Measurements from ENCODE around the gene LHPP.

Gene LHPP

GRCh38 chr10:124448696-124449169 lies 12.9 kb upstream of the LHPP start:
- DNase-seq = no peak

DNA sequence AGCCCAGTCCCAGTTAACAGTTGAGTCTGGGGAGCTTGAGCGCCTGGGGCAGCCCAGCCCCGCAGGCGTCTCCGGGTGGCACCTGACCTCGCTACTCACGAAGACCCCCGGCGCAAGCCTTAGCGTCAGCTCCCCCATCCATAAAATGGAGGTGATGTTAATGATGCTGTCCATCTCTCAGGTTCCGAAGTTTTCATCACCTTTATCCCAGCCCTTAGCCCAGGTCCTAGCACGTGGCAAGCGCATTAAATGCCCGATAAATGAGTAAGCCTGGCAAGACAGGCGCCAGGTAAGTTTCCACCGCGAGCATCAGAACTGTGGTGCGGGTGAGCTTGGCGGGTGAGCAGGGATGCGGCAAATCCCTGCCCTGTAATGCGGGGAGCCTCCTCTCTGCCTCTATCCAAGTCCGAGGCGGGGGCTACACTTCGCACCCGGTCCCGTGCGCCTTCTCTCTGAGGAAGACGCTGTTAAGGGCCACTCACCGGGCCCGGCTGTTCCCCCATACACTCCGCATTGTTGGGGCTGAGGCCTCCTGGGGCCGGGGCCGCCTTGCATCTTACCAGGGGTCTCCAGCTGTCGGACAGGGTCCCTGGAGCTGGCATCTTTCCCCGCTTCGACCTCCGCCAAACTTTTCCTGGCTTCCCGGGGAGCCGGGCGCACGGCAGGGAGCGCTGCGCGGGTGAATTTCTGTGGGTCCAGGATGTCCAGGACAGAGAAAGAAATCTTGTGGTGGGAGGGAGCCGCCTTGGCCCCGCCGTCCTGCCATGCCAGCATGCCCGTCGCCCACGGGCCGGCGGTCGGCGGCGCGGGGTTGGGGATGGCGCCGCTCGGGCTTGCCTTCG lies 12.2 kb upstream of the LHPP start:
- DNase-seq = no peak

GRCh38 chr10:124450012-124450782 lies 11.4 kb upstream of the LHPP start, which contains the start of gene NKX1-2:
Gene NKX1-2 (minus strand): TSS chr10:124450035. CDS start chr10:124449943, 92 bp downstream.
- no peak for DNase-seq

DNA sequence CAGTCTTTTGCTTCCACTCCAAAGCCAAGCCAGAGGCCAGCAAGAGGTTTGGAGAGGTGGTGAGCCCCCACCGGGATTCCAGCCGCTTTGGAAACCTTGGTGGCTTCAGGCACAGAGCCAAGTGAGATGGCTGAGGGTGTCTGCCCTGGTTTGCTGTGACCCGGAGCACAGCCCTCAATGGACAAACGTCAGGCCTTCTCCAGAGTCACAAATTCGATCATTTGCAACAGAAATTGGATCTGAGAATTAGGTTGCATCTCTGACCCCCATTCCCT lies 10.9 kb upstream of the LHPP start:
- no peak for DNase-seq

- DNase-seq = no peak
Measured at GRCh38 chr10:124451276-124451675, 10.3 kb upstream of the LHPP start.

GRCh38 chr10:124453960-124454610 lies 7.5 kb upstream of the LHPP start:
- DNase-seq = no peak

DNA sequence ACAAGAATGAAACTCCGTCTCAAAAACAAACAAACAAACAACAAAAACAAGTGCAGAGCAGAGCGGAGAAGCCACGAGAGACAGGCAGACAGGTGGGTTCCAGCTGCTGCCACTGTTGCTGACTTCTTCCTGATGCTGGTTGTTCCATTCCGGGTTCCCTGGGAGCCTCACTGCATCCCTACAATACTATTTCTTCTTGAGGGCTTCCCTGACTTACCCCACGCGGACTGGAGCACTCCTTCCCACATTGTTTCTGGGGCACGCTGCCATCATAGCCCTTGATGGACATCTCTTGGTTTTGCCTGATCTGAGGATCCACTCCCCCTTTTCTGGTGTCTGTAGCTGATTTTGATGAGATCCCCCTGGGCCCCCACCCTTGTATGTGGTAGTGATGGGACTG lies 6.2 kb upstream of the LHPP start:
- DNase-seq = no peak

GRCh38 chr10:124458473-124458872 lies 3.1 kb upstream of the LHPP start:
- no peak for DNase-seq

DNA sequence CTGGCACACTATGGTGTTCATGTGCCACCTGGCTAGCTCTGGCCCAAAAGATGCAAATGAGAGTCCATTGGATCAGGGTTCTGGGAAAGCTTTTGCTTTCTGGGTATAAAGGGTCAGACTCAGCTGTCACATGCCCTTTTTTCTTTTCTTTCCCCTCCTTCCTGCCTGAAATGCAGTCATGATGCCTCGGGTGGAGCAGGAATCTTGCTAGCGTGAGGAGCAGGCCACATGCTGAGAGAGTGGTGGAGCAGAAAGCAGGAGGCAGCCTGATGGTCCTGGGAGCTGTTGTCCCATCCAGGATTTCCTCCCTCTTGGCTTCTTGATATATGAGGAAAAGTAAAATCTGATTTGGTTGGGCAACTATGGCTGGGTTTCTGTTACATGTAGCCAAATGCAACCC lies 2.7 kb upstream of the LHPP start:
- no peak for DNase-seq

GRCh38 chr10:124459395-124459794 lies 2.2 kb upstream of the LHPP start:
- no peak for DNase-seq

GRCh38 chr10:124460144-124460543 lies 1.5 kb upstream of the LHPP start:
- DNase-seq = no peak

- DNase-seq = no peak
Measured at GRCh38 chr10:124462348-124462695, 699 bp downstream of the LHPP start.

GRCh38 chr10:124464028-124464965 lies 2.7 kb downstream of the LHPP start:
- no peak for DNase-seq

- DNase-seq = no peak
Measured at GRCh38 chr10:124465003-124465776, 3.6 kb downstream of the LHPP start.

GRCh38 chr10:124465777-124466488 lies 4.3 kb downstream of the LHPP start:
- no peak for DNase-seq

- no peak for DNase-seq
Measured at GRCh38 chr10:124467165-124467564, 5.5 kb downstream of the LHPP start.

- DNase-seq = no peak
Measured at GRCh38 chr10:124468624-124469023, 7.0 kb downstream of the LHPP start.

- no peak for DNase-seq
Measured at GRCh38 chr10:124469956-124470484, 8.4 kb downstream of the LHPP start.

DNA sequence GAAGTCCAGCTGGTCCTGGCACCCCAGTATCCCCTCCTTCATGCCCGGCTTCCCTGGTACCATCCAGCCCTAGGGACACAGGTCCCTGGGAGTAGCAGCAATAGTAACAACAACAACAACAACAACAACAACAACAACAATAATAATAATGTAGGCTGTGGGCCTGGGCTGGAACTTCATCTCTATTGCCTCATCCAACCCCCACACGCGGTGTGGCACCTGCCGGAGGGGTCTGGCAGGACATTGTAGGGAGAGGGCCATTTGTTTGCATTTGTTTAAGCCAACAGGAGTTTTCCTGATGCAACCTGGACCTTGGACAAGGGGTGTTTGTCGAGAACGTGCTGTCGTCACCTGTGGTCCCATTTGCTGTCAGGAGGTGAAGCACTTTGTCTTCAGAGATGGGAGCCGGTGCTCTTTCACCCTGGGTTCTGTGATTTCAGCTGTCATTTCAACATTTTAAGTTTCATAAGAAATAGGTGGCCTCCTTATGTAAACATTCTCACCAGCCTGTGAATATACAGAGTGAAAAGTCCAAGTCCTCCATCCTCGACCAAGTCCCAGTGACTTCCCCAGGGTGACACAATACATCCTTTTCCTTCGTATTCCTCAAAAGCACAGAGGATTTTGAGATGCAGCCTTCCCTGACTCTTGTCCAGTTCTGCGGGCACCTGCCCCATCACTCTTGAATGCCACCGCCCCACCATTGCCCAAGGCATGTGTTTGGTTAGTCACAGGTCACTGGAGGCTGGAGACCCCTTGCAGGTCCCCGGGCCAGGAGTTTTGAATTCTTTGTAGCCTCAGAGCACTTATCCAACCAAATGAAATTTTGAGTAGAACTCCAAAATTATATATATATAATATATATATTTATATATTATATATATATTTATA lies 9.2 kb downstream of the LHPP start:
- DNase-seq = no peak

DNA sequence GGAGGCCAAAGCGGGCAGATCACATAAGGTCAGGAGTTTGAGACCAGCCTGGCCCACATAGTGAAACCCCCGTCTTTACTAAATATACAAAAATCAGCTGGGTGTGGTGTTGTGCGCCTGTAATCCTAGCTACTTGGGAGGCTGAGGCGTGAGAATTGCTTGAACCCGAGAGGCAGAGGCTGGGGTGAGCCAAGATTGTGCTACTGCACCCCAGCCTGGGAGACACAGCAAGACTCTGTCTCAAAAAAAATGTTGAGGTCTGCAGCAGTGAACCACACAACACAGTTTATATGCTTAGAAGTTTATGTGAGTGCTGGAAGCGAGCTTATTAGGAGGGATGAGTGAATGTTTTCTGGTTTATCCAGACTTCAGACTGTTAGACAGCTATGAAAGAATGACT lies 10.4 kb downstream of the LHPP start:
- DNase-seq = no peak

Measured in activated CD4-positive, CD25-positive, alpha-beta regulatory T cell (primary cell).